Keratinocyte (primary cell): Measurements from ENCODE around the gene LRGUK.

Experiments
- CTCF ChIP-seq, 3 experiments: IDR thresholded peaks in 1 of 3; conservative IDR thresholded peaks in 1 of 3; optimal IDR thresholded peaks in 1 of 3; 2 replicates in 2 of 3; 3 replicates in 1 of 3; pipeline versions ENCODE3 to v1.5.1; 2011; ENCODE audit warnings: low read length in 3 of 3, mild to moderate bottlenecking in 3 of 3, moderate library complexity in 2 of 3, control low read depth in 1 of 3, inconsistent platforms in 1 of 3; ENCODE audit not compliant: insufficient read depth in 2 of 3; ENCODE audit errors: extremely low read depth in 1 of 3
- EZH2 ChIP-seq: IDR thresholded peaks from one replicate; pipeline ENCODE4 v1.6.1; 2012; ENCODE audit warnings: inconsistent platforms, mild to moderate bottlenecking, low read length, moderate library complexity

GRCh38 chr7:134210227-134210626 lies 83.1 kb downstream of the LRGUK start:
- TF ChIP-seq EZH2 (no peak), CTCF (optimal IDR thresholded peaks at IDR 0.05 in 1 of 3, IDR thresholded peaks at IDR 0.05 in 1 of 3, conservative IDR thresholded peaks at IDR 0.05 in 1 of 3; ENCODE audit: extremely low read depth in 1 of 3, insufficient read depth in 2 of 3, low read length in 3 of 3) (no peak)
